SK-N-SH treated with all-trans-retinoic acid at 6 μM for 48 hours (cell line): Measurements from ENCODE around the gene PILRB.

Experiments
- ATAC-seq: fragments of 200-7000 bp; cut with Tn5 transposase; 3 replicates; pipeline ENCODE4 v1.9.1; 2020; ENCODE audit warnings: mild to moderate bottlenecking, moderate library complexity
- ARNTL ChIP-seq: fragments of 450-650 bp; formaldehyde crosslinking; IDR thresholded peaks from 2 replicates; pipeline ENCODE4 v1.5.0; 2020; ENCODE audit warnings: low read depth, mild to moderate bottlenecking, moderate library complexity, borderline replicate concordance
- BACH2 ChIP-seq: fragments of 250-450 bp; sonication (Bioruptor Pico); IDR thresholded peaks from 2 replicates; pipeline ENCODE4 v1.9.0; 2021; ENCODE audit warnings: mild to moderate bottlenecking, borderline replicate concordance
- CSDC2 ChIP-seq: fragments of 250-450 bp; sonication (Bioruptor Pico); IDR thresholded peaks from 2 replicates; pipeline ENCODE4 v1.5.0; 2020; ENCODE audit warnings: mild to moderate bottlenecking, moderate library complexity
- ESRRG ChIP-seq: fragments of 250-450 bp; sonication (Bioruptor Pico); IDR thresholded peaks from 2 replicates; pipeline ENCODE4 v1.6.1; 2021; ENCODE audit warnings: mild to moderate bottlenecking
- GLIS3 ChIP-seq: fragments of 250-450 bp; sonication (Bioruptor Pico); IDR thresholded peaks from 2 replicates; pipeline ENCODE4 v1.5.0; 2020; ENCODE audit warnings: mild to moderate bottlenecking, moderate library complexity
- ISL1 ChIP-seq: fragments of 250-450 bp; sonication (Bioruptor Pico); IDR thresholded peaks from 2 replicates; pipeline ENCODE4 v2.1.2; 2022; ENCODE audit warnings: mild to moderate bottlenecking, moderate library complexity
- OSR1 ChIP-seq: fragments of 250-450 bp; sonication (Bioruptor Pico); IDR thresholded peaks from 2 replicates; pipeline ENCODE4 v1.8.0; 2022; ENCODE audit warnings: moderate library complexity, mild to moderate bottlenecking, inconsistent platforms
- PPARA ChIP-seq: fragments of 250-450 bp; sonication (Bioruptor Pico); IDR thresholded peaks from 2 replicates; pipeline ENCODE4 v1.5.0; 2020; ENCODE audit warnings: mild to moderate bottlenecking, borderline replicate concordance
- RARB ChIP-seq: fragments of 250-450 bp; sonication (Bioruptor Pico); IDR thresholded peaks from 2 replicates; pipeline ENCODE4 v1.8.0; 2021; ENCODE audit warnings: mild to moderate bottlenecking, moderate library complexity
- SNAI2 ChIP-seq: fragments of 250-450 bp; sonication (Bioruptor Pico); IDR thresholded peaks from 2 replicates; pipeline ENCODE4 v1.5.0; 2020; ENCODE audit warnings: mild to moderate bottlenecking, moderate library complexity
- TCF4 ChIP-seq: fragments of 250-450 bp; sonication (Bioruptor Pico); IDR thresholded peaks from 2 replicates; pipeline ENCODE4 v1.8.0; 2021; ENCODE audit warnings: mild to moderate bottlenecking, moderate library complexity, borderline replicate concordance
- TOX ChIP-seq: fragments of 250-450 bp; sonication (Bioruptor Pico); IDR thresholded peaks from 2 replicates; pipeline ENCODE4 v1.8.0; 2021; ENCODE audit warnings: mild to moderate bottlenecking, moderate library complexity, borderline replicate concordance
- ZC3H10 ChIP-seq: fragments of 250-450 bp; sonication (Bioruptor Pico); IDR thresholded peaks from 2 replicates; pipeline ENCODE4 v1.5.1; 2021; ENCODE audit warnings: mild to moderate bottlenecking, moderate library complexity
- ZFP3 ChIP-seq: fragments of 250-450 bp; sonication (Bioruptor Pico); IDR thresholded peaks from 2 replicates; pipeline ENCODE4 v1.5.0; 2020; ENCODE audit warnings: mild to moderate bottlenecking, moderate library complexity
- ZFP30 ChIP-seq: fragments of 450-650 bp; formaldehyde crosslinking; IDR thresholded peaks from 2 replicates; pipeline ENCODE4 v1.5.0; 2022; ENCODE audit warnings: mild to moderate bottlenecking, moderate library complexity
- ZNF565 ChIP-seq: fragments of 450-650 bp; formaldehyde crosslinking; conservative IDR thresholded peaks from 2 replicates; pipeline ENCODE4 v1.5.0; 2020; ENCODE audit warnings: low read depth, mild to moderate bottlenecking, moderate library complexity
- ZNF70 ChIP-seq: fragments of 450-650 bp; formaldehyde crosslinking; IDR thresholded peaks from 2 replicates; pipeline ENCODE4 v1.5.0; 2020; ENCODE audit warnings: mild to moderate bottlenecking, moderate library complexity
- ZNF8 ChIP-seq: fragments of 450-650 bp; formaldehyde crosslinking; IDR thresholded peaks from 2 replicates; pipeline ENCODE4 v1.5.0; 2020; ENCODE audit warnings: mild to moderate bottlenecking, moderate library complexity
- TF ChIP-seq, protein P1 (sequence below): fragments of 250-450 bp; sonication (Bioruptor Pico); IDR thresholded peaks from 2 replicates; pipeline ENCODE4 v1.5.1; 2020; ENCODE audit warnings: low read depth, mild to moderate bottlenecking, moderate library complexity
- TF ChIP-seq, protein P2 (sequence below): fragments of 250-450 bp; sonication (Bioruptor Pico); IDR thresholded peaks from 2 replicates; pipeline ENCODE4 v1.8.0; 2020; ENCODE audit warnings: mild to moderate bottlenecking, moderate library complexity, borderline replicate concordance
- TF ChIP-seq, protein P3 (sequence below): fragments of 250-450 bp; sonication (Bioruptor Pico); IDR thresholded peaks from 2 replicates; pipeline ENCODE4 v1.5.1; 2021; ENCODE audit warnings: mild to moderate bottlenecking, moderate library complexity
- TF ChIP-seq, protein P4 (sequence below): fragments of 250-450 bp; sonication (Bioruptor Pico); IDR thresholded peaks from 2 replicates; pipeline ENCODE4 v1.8.0; 2021; ENCODE audit warnings: low read depth, mild to moderate bottlenecking, moderate library complexity, borderline replicate concordance

Gene PILRB

DNA sequence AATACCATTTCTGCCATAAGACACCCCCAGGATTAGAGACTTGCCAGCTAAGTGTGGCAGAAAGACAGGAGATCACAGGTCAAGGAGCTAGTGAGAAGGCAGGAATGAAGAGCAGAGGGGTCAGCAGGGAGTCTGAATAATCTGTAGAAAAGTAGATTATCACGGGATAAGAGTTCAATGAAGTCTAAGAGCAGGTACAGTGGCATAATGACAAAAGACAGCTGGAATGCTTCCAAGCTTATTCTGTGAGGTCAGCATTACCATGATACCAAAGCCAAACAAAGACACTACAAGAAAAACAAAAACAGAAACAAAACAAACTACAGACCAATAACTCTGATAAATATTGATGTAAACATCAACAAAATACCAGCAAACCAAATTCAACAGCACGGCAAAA lies 36.2 kb downstream of the PILRB start:
- TF ChIP-seq, protein P1, sequence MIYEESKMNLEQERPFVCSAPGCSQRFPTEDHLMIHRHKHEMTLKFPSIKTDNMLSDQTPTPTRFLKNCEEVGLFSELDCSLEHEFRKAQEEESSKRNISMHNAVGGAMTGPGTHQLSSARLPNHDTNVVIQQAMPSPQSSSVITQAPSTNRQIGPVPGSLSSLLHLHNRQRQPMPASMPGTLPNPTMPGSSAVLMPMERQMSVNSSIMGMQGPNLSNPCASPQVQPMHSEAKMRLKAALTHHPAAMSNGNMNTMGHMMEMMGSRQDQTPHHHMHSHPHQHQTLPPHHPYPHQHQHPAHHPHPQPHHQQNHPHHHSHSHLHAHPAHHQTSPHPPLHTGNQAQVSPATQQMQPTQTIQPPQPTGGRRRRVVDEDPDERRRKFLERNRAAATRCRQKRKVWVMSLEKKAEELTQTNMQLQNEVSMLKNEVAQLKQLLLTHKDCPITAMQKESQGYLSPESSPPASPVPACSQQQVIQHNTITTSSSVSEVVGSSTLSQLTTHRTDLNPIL (CRISPR knock-in tag): no peak
- TF ChIP-seq, protein P2, sequence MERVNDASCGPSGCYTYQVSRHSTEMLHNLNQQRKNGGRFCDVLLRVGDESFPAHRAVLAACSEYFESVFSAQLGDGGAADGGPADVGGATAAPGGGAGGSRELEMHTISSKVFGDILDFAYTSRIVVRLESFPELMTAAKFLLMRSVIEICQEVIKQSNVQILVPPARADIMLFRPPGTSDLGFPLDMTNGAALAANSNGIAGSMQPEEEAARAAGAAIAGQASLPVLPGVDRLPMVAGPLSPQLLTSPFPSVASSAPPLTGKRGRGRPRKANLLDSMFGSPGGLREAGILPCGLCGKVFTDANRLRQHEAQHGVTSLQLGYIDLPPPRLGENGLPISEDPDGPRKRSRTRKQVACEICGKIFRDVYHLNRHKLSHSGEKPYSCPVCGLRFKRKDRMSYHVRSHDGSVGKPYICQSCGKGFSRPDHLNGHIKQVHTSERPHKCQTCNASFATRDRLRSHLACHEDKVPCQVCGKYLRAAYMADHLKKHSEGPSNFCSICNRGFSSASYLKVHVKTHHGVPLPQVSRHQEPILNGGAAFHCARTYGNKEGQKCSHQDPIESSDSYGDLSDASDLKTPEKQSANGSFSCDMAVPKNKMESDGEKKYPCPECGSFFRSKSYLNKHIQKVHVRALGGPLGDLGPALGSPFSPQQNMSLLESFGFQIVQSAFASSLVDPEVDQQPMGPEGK (CRISPR knock-in tag): no peak
- no peak for TF ChIP-seq TOX
- TF ChIP-seq ZNF8 (CRISPR knock-in tag): no peak
- TF ChIP-seq, all 23 proteins: peak for 0
- ATAC-seq: no peak

DNA sequence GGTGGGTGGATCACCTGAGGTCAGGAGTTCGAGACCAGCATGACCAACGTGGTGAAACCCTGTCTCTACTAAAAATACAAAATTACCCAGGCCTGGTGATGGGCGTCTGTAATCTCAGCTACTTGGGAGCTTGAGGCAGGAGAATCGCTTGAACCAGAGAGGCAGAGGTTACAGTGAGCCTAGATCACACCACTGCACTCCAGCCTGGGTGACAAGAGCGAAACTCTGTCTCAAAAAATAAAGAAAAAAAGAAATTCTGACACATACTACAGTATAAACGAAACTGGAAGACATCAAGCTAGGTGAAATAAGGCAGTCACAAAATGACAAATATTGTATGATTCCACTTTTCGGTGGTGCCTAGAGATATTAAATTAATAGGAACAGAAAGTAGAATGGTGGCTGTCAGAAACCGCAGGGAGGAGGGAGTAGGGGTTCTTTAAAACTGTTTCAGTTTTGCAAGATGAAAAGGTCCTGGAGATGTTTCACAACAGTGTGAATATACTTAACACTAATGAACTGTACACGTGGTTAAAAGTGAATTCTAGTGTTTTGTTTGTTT lies 38.6 kb downstream of the PILRB start:
- TF ChIP-seq TOX (no peak), ZFP3 (CRISPR knock-in tag) (no peak), TCF4 (CRISPR knock-in tag) (no peak), BACH2 (no peak), GLIS3 (no peak)
- no peak for ATAC-seq

DNA sequence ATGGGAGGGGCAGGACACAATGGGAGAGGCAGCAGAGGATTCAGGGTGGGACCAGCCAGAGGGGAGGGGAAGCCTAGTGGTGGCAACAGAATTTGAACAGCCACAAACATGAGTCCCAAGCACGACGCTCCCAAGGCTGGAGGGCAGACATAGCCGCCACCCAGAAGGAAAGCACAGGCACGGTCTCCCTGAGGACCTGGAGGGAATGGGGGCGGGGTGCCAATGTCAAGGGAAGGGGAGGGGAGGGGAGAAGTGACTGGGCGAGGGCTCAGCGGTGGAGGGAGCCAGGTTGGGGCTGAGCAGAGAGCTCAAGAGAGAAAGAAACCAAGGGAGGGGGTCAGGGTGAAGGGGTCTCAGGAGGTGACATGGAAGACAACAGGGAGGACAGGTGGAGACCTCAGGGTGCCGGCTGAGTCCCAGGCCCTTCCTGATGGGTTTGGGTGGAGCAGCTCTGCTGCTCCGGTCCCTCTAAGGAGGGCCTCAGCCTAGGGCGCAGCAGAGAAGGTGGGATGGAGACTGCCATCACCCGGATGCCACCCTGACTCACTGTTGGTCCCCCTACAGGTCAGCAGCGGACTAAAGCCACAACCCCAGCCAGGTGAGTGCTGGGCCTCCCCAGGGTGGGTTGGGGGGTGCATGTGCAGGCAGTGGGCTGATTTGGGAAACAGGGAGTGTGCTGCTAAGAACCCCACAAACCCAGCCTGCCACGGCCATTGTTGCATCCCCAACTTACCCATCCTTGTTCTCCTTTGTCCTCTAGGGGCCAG lies 39.6 kb downstream of the PILRB start:
- no peak for TF ChIP-seq ARNTL
- no peak for TF ChIP-seq ZNF565 (CRISPR knock-in tag)
- TF ChIP-seq ZFP30 (CRISPR knock-in tag): no peak
- no peak for TF ChIP-seq ESRRG (CRISPR knock-in tag)
- no peak for TF ChIP-seq ZFP3 (CRISPR knock-in tag)
- no peak for TF ChIP-seq BACH2
- TF ChIP-seq, protein P1 (CRISPR knock-in tag): no peak
- TF ChIP-seq ISL1 (CRISPR knock-in tag): no peak
- TF ChIP-seq SNAI2 (CRISPR knock-in tag): no peak
- TF ChIP-seq, all 23 proteins: peak for 0
- no peak for ATAC-seq

DNA sequence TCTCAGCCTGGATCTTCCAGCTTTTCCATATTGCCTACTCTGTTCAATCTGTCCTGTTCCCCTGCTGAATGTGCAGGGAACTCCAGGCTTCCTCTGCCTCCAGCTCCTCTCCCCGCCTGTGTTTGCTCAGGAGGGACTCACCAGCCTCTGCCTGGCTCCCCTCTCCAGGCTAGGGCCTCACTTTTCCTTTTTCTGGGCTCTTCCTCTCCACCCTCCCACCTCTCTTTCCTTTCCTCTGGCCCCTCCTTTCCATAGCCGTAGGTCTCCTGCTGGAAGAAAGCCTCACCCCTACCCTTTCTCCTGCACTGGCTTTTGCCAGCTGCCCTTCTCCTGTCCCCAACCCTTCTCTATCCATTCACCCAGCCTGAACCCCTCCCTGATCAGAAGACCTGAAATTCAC lies 40.3 kb downstream of the PILRB start:
- no peak for TF ChIP-seq RARB (CRISPR knock-in tag)
- no peak for TF ChIP-seq ESRRG (CRISPR knock-in tag)
- no peak for TF ChIP-seq CSDC2
- TF ChIP-seq ZNF8 (CRISPR knock-in tag): no peak
- TF ChIP-seq ARNTL: no peak
- TF ChIP-seq ZFP30 (CRISPR knock-in tag): no peak
- no peak for TF ChIP-seq SNAI2 (CRISPR knock-in tag)
- no peak for TF ChIP-seq OSR1 (CRISPR knock-in tag)
- TF ChIP-seq TOX: no peak
- TF ChIP-seq, protein P3, sequence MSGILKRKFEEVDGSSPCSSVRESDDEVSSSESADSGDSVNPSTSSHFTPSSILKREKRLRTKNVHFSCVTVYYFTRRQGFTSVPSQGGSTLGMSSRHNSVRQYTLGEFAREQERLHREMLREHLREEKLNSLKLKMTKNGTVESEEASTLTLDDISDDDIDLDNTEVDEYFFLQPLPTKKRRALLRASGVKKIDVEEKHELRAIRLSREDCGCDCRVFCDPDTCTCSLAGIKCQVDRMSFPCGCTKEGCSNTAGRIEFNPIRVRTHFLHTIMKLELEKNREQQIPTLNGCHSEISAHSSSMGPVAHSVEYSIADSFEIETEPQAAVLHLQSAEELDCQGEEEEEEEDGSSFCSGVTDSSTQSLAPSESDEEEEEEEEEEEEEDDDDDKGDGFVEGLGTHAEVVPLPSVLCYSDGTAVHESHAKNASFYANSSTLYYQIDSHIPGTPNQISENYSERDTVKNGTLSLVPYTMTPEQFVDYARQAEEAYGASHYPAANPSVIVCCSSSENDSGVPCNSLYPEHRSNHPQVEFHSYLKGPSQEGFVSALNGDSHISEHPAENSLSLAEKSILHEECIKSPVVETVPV (CRISPR knock-in tag): no peak
- no peak for ATAC-seq

DNA sequence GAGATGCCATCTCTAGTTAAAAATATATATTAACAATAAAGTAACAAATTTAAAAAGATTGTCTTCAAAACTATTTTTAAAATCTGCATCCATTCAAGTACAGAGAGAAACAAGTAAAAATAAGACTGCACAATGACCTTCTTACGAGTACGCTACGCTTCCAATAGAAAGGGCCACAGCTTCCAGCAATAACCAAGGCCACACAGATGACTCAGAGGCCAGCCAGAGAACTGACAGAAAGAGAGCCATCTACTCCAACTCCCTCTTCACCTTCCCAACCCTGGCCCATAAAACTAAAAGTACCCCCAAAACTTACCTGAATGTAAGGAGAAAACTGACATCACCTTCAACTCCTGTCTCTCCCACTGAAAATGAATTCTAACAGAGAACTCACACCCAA lies 42.1 kb downstream of the PILRB start:
- ATAC-seq: no peak
- TF ChIP-seq RARB (CRISPR knock-in tag) (no peak), ARNTL (no peak), TCF4 (CRISPR knock-in tag) (no peak), CSDC2 (no peak), ESRRG (CRISPR knock-in tag) (no peak), OSR1 (CRISPR knock-in tag) (no peak), PPARA (CRISPR knock-in tag) (no peak), BACH2 (no peak), ZC3H10 (CRISPR knock-in tag) (no peak), ZNF70 (CRISPR knock-in tag) (no peak), GLIS3 (no peak), ZFP30 (CRISPR knock-in tag) (no peak), ZNF8 (CRISPR knock-in tag) (no peak)
- TF ChIP-seq, protein P4, sequence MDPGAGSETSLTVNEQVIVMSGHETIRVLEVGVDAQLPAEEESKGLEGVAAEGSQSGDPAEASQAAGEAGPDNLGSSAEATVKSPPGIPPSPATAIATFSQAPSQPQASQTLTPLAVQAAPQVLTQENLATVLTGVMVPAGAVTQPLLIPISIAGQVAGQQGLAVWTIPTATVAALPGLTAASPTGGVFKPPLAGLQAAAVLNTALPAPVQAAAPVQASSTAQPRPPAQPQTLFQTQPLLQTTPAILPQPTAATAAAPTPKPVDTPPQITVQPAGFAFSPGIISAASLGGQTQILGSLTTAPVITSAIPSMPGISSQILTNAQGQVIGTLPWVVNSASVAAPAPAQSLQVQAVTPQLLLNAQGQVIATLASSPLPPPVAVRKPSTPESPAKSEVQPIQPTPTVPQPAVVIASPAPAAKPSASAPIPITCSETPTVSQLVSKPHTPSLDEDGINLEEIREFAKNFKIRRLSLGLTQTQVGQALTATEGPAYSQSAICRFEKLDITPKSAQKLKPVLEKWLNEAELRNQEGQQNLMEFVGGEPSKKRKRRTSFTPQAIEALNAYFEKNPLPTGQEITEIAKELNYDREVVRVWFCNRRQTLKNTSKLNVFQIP (CRISPR knock-in tag): no peak
- TF ChIP-seq, protein P3 (CRISPR knock-in tag): no peak
- TF ChIP-seq, protein P1 (CRISPR knock-in tag): no peak
